ENCODE results near the gene C5orf24.
A peak's percentile ranks its signal among the peaks of the same experiment; 100 is the strongest.

The C5orf24 gene

GRCh38 chr5:134857401-134857800, 11.6 kb downstream of the C5orf24 start:
- peaks cover 30% of the 10 kb centered on the region for H3K79me2 ChIP-seq (ENCODE audit: insufficient read depth, low read length)
- ATAC-seq (ENCODE audit: insufficient read depth, low read depth) (no peak), DNase-seq (no peak)
- H3K4me1 ChIP-seq (ENCODE audit: insufficient read depth, low read length) = peaks cover 3% of the 10 kb centered on the region; the same call in 1 of the 2 replicates
- no peaks in the 10 kb centered on the region for H3K27me3 ChIP-seq (ENCODE audit: insufficient read depth, low read length, poor library complexity)
- TF ChIP-seq CTCF (IDR thresholded peaks at IDR 0.05; ENCODE audit: borderline replicate concordance, extremely low read depth, low read length, poor library complexity, severe bottlenecking) (no peak), EZH2 (IDR thresholded peaks at IDR 0.05; ENCODE audit: borderline replicate concordance, low read depth, low read length, severe bottlenecking) (no peak)
- H3K4me2 ChIP-seq (ENCODE audit: insufficient read depth, low read length) = no peak overlapping the region
- H3K9ac ChIP-seq (ENCODE audit: low read depth, low read length) = no peak overlapping the region
- H3K4me3 ChIP-seq (ENCODE audit: low read depth in 1 of 2, low read length in 2 of 2) = no peak overlapping the region
- H2AFZ ChIP-seq (ENCODE audit: low read depth, low read length) = no peak overlapping the region
- H4K20me1 ChIP-seq (ENCODE audit: insufficient read depth, low read length) = peaks cover 8% of the 10 kb centered on the region; the same call in 1 of the 2 replicates
- peaks cover 70% of the 10 kb centered on the region for H3K36me3 ChIP-seq (ENCODE audit: insufficient read depth, low read length)
- H3K9me3 ChIP-seq (ENCODE audit: insufficient read depth, low read length, severe bottlenecking) = no peaks in the 10 kb centered on the region
- H3K27ac ChIP-seq (ENCODE audit: low read length) = no peak overlapping the region

GRCh38 chr5:134864707-134865106, 18.9 kb downstream of the C5orf24 start:
- no peaks in the 10 kb centered on the region for H3K4me1 ChIP-seq (ENCODE audit: insufficient read depth, low read length)
- no peaks in the 10 kb centered on the region for H3K79me2 ChIP-seq (ENCODE audit: insufficient read depth, low read length)
- H3K9ac ChIP-seq (ENCODE audit: low read depth, low read length) = no peak overlapping the region
- no peak overlapping the region for H3K4me3 ChIP-seq (ENCODE audit: low read depth in 1 of 2, low read length in 2 of 2)
- no peak overlapping the region for H3K27ac ChIP-seq (ENCODE audit: low read length)
- DNase-seq = no peak
- H3K9me3 ChIP-seq (ENCODE audit: insufficient read depth, low read length, severe bottlenecking) = no peaks in the 10 kb centered on the region
- H3K27me3 ChIP-seq (ENCODE audit: insufficient read depth, low read length, poor library complexity) = no peaks in the 10 kb centered on the region
- no peaks in the 10 kb centered on the region for H4K20me1 ChIP-seq (ENCODE audit: insufficient read depth, low read length)
- TF ChIP-seq CTCF (IDR thresholded peaks at IDR 0.05; ENCODE audit: borderline replicate concordance, extremely low read depth, low read length, poor library complexity, severe bottlenecking) = no peak
- no peak for TF ChIP-seq EZH2 (IDR thresholded peaks at IDR 0.05; ENCODE audit: borderline replicate concordance, low read depth, low read length, severe bottlenecking)
- H2AFZ ChIP-seq (ENCODE audit: low read depth, low read length) = no peak overlapping the region
- no peak for ATAC-seq (ENCODE audit: insufficient read depth, low read depth)
- H3K4me2 ChIP-seq (ENCODE audit: insufficient read depth, low read length) = no peak overlapping the region
- H3K36me3 ChIP-seq (ENCODE audit: insufficient read depth, low read length) = peaks cover 8% of the 10 kb centered on the region; the same call in 1 of the 2 replicates

GRCh38 chr5:134873494-134873893, 27.7 kb downstream of the C5orf24 start:
- Histone ChIP-seq H3K27ac (ENCODE audit: low read length) (peak overlapping the region; percentile 99), H3K9ac (ENCODE audit: low read depth, low read length) (peak overlapping the region; percentile 97), H3K36me3 (ENCODE audit: insufficient read depth, low read length) (peaks cover 16% of the 10 kb centered on the region), H3K4me1 (ENCODE audit: insufficient read depth, low read length) (peaks cover 40% of the 10 kb centered on the region), H3K4me3 (ENCODE audit: low read depth in 1 of 2, low read length in 2 of 2) (peak overlapping the region; percentile 63 to 77; a peak in 3 of 4 replicates), H3K79me2 (ENCODE audit: insufficient read depth, low read length) (peaks cover 43% of the 10 kb centered on the region), H4K20me1 (ENCODE audit: insufficient read depth, low read length) (no peaks in the 10 kb centered on the region), H3K27me3 (ENCODE audit: insufficient read depth, low read length, poor library complexity) (no peaks in the 10 kb centered on the region), H3K4me2 (ENCODE audit: insufficient read depth, low read length) (peak overlapping the region; percentile 81), H3K9me3 (ENCODE audit: insufficient read depth, low read length, severe bottlenecking) (no peaks in the 10 kb centered on the region), H2AFZ (ENCODE audit: low read depth, low read length) (peak overlapping the region; percentile 100)
- TF ChIP-seq CTCF (IDR thresholded peaks at IDR 0.05; ENCODE audit: borderline replicate concordance, extremely low read depth, low read length, poor library complexity, severe bottlenecking) = no peak
- no peak for ATAC-seq (ENCODE audit: insufficient read depth, low read depth)
- DNase-seq = peak; percentile 26
